HG03108 (cell line): ENCODE measurements around the gene LRRC3.
"Not testable (repeated sequence)": the region's sequence is repeated elsewhere in the genome, so short reads cannot be mapped to it uniquely, and the experiment has no call there.

Experiments
- ATAC-seq: cut with Tn5 transposase; IDR thresholded peaks from one replicate; pipeline ENCODE4 v1.9.1; 2021; ENCODE audit warnings: moderate library complexity; ENCODE audit not compliant: unreplicated experiment

LRRC3 gene

GRCh38 chr21:44494956-44495355 lies 39.6 kb downstream of the LRRC3 start:
- ATAC-seq = no peak

GRCh38 chr21:44495611-44496563 lies 40.6 kb downstream of the LRRC3 start:
- no peak for ATAC-seq

- ATAC-seq = no peak
These were observed 41.5 kb downstream of the LRRC3 start for GRCh38 chr21:44496564-44497550.

GRCh38 chr21:44497703-44498126 lies 42.4 kb downstream of the LRRC3 start:
- ATAC-seq = no peak

GRCh38 chr21:44498280-44499210 lies 43.2 kb downstream of the LRRC3 start:
- ATAC-seq = no peak

GRCh38 chr21:44499211-44499560 lies 43.9 kb downstream of the LRRC3 start:
- ATAC-seq = no peak

- ATAC-seq = no peak
These were observed 44.3 kb downstream of the LRRC3 start for GRCh38 chr21:44499631-44500030.

- ATAC-seq = no peak
These were observed 44.8 kb downstream of the LRRC3 start for GRCh38 chr21:44500111-44500510.

- ATAC-seq = no peak
These were observed 47.1 kb downstream of the LRRC3 start for GRCh38 chr21:44502171-44502958.

GRCh38 chr21:44503006-44503889 lies 47.9 kb downstream of the LRRC3 start:
- ATAC-seq = not testable (repeated sequence)

- no peak for ATAC-seq
These were observed 48.6 kb downstream of the LRRC3 start for GRCh38 chr21:44503901-44504399.

- no peak for ATAC-seq
These were observed 50.5 kb downstream of the LRRC3 start for GRCh38 chr21:44505673-44506278.

- ATAC-seq = no peak
These were observed 51.3 kb downstream of the LRRC3 start for GRCh38 chr21:44506279-44507255.

- no peak for ATAC-seq
These were observed 52.5 kb downstream of the LRRC3 start for GRCh38 chr21:44507673-44508425.

- no peak for ATAC-seq
These were observed 53.1 kb downstream of the LRRC3 start for GRCh38 chr21:44508426-44508710.

- ATAC-seq = no peak
These were observed 53.6 kb downstream of the LRRC3 start for GRCh38 chr21:44508711-44509445.
